Neuronal stem cell (in vitro differentiated cells): ENCODE measurements around the gene RTL10.
"Not testable (repeated sequence)": the region's sequence is repeated elsewhere in the genome, so short reads cannot be mapped to it uniquely, and the experiment has no call there.

Source experiments
- DNase-seq: peaks from one replicate; pipeline ENCODE4 v3.0.0-alpha.2; 2013; ENCODE audit warnings: low spot score
- H2AFZ ChIP-seq: one replicate; pipeline ENCODE4 v1.6.1; 2013; ENCODE audit warnings: mild to moderate bottlenecking, low read length, inconsistent platforms
- H2AK5ac ChIP-seq: 2 replicates; pipeline ENCODE4 v1.6.1; 2013; ENCODE audit warnings: low read depth, mild to moderate bottlenecking, inconsistent platforms, low read length, moderate library complexity, mixed read lengths
- H2BK120ac ChIP-seq: 2 replicates; pipeline ENCODE4 v1.6.1; 2013; ENCODE audit warnings: low read depth, mild to moderate bottlenecking, inconsistent platforms, low read length, moderate library complexity, mixed read lengths
- H2BK12ac ChIP-seq: one replicate; pipeline ENCODE4 v1.6.1; 2013; ENCODE audit warnings: low read length, inconsistent platforms
- H2BK15ac ChIP-seq: 2 replicates; pipeline ENCODE4 v1.6.1; 2013; ENCODE audit warnings: mild to moderate bottlenecking, low read length, inconsistent platforms, mixed read lengths
- H2BK5ac ChIP-seq: one replicate; pipeline ENCODE4 v1.6.1; 2013; ENCODE audit warnings: inconsistent platforms, mild to moderate bottlenecking, low read length, moderate library complexity
- H3K14ac ChIP-seq: one replicate; pipeline ENCODE4 v1.6.1; 2013; ENCODE audit warnings: low read length, inconsistent platforms
- H3K18ac ChIP-seq: 2 replicates; pipeline ENCODE4 v1.6.1; 2013; ENCODE audit warnings: low read length, inconsistent platforms
- H3K23ac ChIP-seq: 2 replicates; pipeline ENCODE4 v1.6.1; 2013; ENCODE audit warnings: low read depth, mild to moderate bottlenecking, mixed read lengths, low read length, inconsistent platforms; ENCODE audit not compliant: poor library complexity
- H3K27ac ChIP-seq: replicated peaks from 3 replicates; pipeline ENCODE4 v1.5.1; 2013; ENCODE audit warnings: low read length, inconsistent platforms
- H3K27me3 ChIP-seq, 3 experiments: 2 replicates each; pipeline ENCODE4 v1.6.1; 2013; ENCODE audit warnings: low read length in 3 of 3, mild to moderate bottlenecking in 2 of 3, inconsistent platforms in 1 of 3, low read depth in 1 of 3, mixed read lengths in 1 of 3, moderate library complexity in 1 of 3; ENCODE audit not compliant: control insufficient read depth in 3 of 3, insufficient read depth in 3 of 3
- H3K36me3 ChIP-seq, 2 donors: replicated peaks in 1 of 2; 2 replicates each; pipeline ENCODE4 v1.6.1; 2013; ENCODE audit warnings: low read length in 2 of 2; ENCODE audit not compliant: control insufficient read depth in 2 of 2, insufficient read depth in 2 of 2
- H3K4ac ChIP-seq: 2 replicates; pipeline ENCODE4 v1.6.1; 2013; ENCODE audit warnings: inconsistent platforms, mild to moderate bottlenecking, low read length, moderate library complexity
- H3K4me1 ChIP-seq, 2 donors: 1 replicate in 1 of 2; 2 replicates in 1 of 2; pipeline ENCODE4 v1.6.1; 2013; ENCODE audit warnings: low read length in 2 of 2, low read depth in 1 of 2; ENCODE audit not compliant: control insufficient read depth in 2 of 2, insufficient read depth in 1 of 2
- H3K4me2 ChIP-seq: one replicate; pipeline ENCODE4 v1.6.1; 2013; ENCODE audit warnings: mild to moderate bottlenecking, low read length, inconsistent platforms; ENCODE audit not compliant: insufficient read depth, poor library complexity, severe bottlenecking
- H3K4me3 ChIP-seq, 2 donors: 2 replicates each; pipeline ENCODE4 v1.5.1; 2013; ENCODE audit warnings: low read length in 2 of 2, mild to moderate bottlenecking in 2 of 2, inconsistent platforms in 1 of 2, moderate library complexity in 1 of 2
- H3K79me1 ChIP-seq: one replicate; pipeline ENCODE4 v1.6.1; 2013; ENCODE audit warnings: low read depth, mild to moderate bottlenecking, inconsistent platforms, low read length, moderate library complexity
- H3K9ac ChIP-seq: one replicate; pipeline ENCODE4 v1.6.1; 2013; ENCODE audit warnings: mild to moderate bottlenecking, low read depth, low read length, inconsistent platforms; ENCODE audit not compliant: poor library complexity
- H3K9me3 ChIP-seq, 2 donors: replicated peaks in 1 of 2; 2 replicates each; pipeline versions ENCODE3 to v1.6.1; 2013; ENCODE audit warnings: low read length in 2 of 2, mild to moderate bottlenecking in 2 of 2, inconsistent platforms in 1 of 2, low read depth in 1 of 2, mixed read lengths in 1 of 2, moderate library complexity in 1 of 2; ENCODE audit not compliant: control insufficient read depth in 2 of 2, insufficient read depth in 1 of 2
- H4K8ac ChIP-seq: one replicate; pipeline ENCODE4 v1.6.1; 2013; ENCODE audit warnings: low read depth, mild to moderate bottlenecking, inconsistent platforms, low read length, moderate library complexity
- H4K91ac ChIP-seq: one replicate; pipeline ENCODE4 v1.6.1; 2013; ENCODE audit warnings: low read length, low read depth, mild to moderate bottlenecking, inconsistent platforms; ENCODE audit not compliant: poor library complexity
- WGBS, 2 donors: extraction: QIAGEN DNeasy Blood & Tissue Kit; methylation state at CpG; one replicate each; pipeline ENCODE4 v1.1.7; 2013; ENCODE audit warnings: missing lambda C conversion rate in 2 of 2, mixed read lengths in 1 of 2; ENCODE audit not compliant: insufficient read length in 2 of 2, insufficient replicate concordance in 1 of 2; ENCODE audit errors: extremely low coverage in 2 of 2; 5-methylcytosine and 5-hydroxymethylcytosine counted together

RTL10 gene

GRCh38 chr22:19883446-19883845 lies 28.8 kb upstream of the RTL10 start:
- H3K36me3 ChIP-seq, H3K4ac ChIP-seq, H2BK12ac ChIP-seq, H2BK15ac ChIP-seq, H3K4me2 ChIP-seq, H3K4me3 ChIP-seq, H4K91ac ChIP-seq, H4K8ac ChIP-seq, H3K27ac ChIP-seq, H3K27me3 ChIP-seq, H3K18ac ChIP-seq, H3K79me1 ChIP-seq, H3K9me3 ChIP-seq, H3K9ac ChIP-seq, H3K14ac ChIP-seq, H3K23ac ChIP-seq, H2AFZ ChIP-seq, H2BK120ac ChIP-seq, DNase-seq: not testable (repeated sequence)
- no CpG with 5 or more reads among the region's 8 CpGs for WGBS, 2 donors
- peaks cover 28 to 38% of the 10 kb centered on the region in 2 donors for H3K4me1 ChIP-seq
- peak overlapping the region; percentile 75 for H2BK5ac ChIP-seq
- peak overlapping the region; percentile 95 for H2AK5ac ChIP-seq

DNA sequence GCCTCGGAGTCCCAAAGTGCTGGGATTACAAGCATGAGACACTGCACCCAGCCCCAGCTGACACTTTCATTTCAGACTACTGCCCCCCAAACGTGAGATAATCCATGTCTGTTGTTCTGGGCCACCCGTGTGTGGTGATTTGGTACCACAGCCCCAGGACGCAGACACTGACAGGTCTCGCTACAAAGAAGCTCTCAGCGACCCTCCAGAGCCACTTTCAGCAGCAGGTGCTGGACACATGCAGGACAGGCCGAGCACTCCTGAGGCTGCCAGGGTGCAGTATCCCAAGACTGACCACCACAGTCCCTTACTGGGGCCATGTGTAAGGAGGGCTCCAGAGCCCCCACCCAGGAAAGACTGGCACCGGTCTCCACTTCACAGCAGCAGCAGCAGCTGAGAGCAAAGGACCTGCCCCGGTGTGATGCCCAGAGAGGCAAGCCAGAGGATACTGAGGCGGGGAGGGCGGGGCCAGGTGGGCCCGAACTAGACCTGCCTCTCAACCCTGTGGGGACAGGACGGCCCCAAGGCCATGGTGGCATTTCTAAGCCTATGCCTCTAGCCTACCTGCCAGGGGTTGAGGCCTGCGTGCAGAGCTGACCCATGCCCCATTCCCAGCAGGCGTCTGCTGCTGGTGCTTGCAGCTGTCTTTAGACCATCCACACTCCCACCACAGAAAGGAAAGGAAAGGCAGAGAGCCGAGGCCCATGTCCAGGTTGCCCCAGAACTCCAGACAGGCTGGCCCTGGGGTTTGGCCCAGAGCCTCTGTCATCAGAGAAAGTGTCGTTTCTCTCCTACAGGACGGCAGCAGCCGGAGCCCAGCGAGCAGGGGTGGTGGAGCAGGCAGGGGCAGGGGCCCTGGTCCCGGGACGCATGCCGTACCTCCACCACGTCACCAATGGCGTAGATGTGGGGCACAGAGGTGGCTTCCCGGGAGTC lies 28.0 kb upstream of the RTL10 start:
- Histone ChIP-seq H3K4me1 (peaks cover 28 to 44% of the 10 kb centered on the region in 2 donors), H3K79me1 (peaks cover 11% of the 10 kb centered on the region)

DNA sequence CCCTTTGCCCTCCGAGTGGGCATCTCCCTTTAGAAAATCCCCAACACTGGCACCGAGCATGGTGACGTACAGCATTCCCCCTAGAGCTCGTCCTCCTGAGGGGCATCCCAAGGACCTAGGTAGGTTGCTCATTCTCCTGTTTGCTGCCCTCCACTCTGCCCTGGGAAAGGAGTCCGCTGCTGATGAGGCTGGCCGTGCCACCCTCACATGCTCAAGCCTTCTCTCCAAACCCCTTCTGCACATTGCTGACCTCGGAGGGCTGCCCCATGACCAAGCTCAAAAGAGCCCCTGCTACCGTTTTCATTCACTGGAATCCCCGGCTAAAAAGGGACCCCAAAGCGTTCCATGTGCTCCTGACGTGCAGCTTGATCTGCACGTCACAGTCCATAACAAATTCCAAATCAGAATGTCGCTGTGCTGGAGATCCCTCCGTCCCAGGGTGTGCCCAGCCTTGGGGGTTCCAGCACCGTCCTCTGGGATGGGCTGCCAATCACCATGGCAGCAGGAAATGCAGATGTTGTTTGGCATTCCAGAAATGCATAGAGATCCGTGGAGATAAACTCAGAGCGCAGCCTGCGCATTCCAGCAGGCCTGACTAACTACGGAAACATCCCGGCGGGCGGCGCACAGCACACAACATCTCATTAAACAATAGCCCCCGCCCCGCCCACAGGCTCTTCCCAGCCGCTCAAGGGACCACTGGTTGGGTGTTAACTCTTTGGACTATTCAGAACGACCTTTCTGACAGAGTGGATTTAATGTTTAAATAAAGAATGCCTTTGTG lies 26.3 kb upstream of the RTL10 start:
- Histone ChIP-seq H3K27ac (peak overlapping the region; percentile 97), H2AFZ (peak overlapping the region; percentile 81), H2BK5ac (peak overlapping the region; percentile 84), H3K4me2 (peak overlapping the region; percentile 47), H3K4me1 (peaks cover 28 to 47% of the 10 kb centered on the region in 2 donors), H2BK15ac (peak overlapping the region; percentile 91), H2AK5ac (peak overlapping the region; percentile 99), H3K9ac (peak overlapping the region; percentile 92), H3K14ac (peak overlapping the region; percentile 65), H3K23ac (peak overlapping the region; percentile 4), H2BK120ac (peak overlapping the region; percentile 42), H3K18ac (peak overlapping the region; percentile 96), H3K27me3 (no peaks in the 10 kb centered on the region), H3K79me1 (peaks cover 15% of the 10 kb centered on the region), H3K4ac (peak overlapping the region; percentile 96), H4K91ac (peak overlapping the region; percentile 81), H2BK12ac (peak overlapping the region; percentile 99), H3K9me3 (no peaks in the 10 kb centered on the region), H3K4me3 (peak overlapping the region; percentile 35 to 73), H4K8ac (peak overlapping the region; percentile 92), H3K36me3 (peaks cover 0 to 3% of the 10 kb centered on the region in 2 donors)
- peak; percentile 92 for DNase-seq
- whole genome bisulfite sequencing, 2 donors: no CpG with 5 or more reads among the region's 27 CpGs

More for the DNA sequence above, 28.0 kb upstream of the RTL10 start:
- no peaks in the 10 kb centered on the region for H3K9me3 ChIP-seq
- no peak overlapping the region for H2AFZ ChIP-seq
- no peak for DNase-seq
- H3K36me3 ChIP-seq: no peaks in the 10 kb centered on the region
- H3K23ac ChIP-seq: peak overlapping the region; percentile 81
- peak overlapping the region; percentile 65 for H4K91ac ChIP-seq
- H3K27ac ChIP-seq: peak overlapping the region; percentile 97
- H3K14ac ChIP-seq: peak overlapping the region; percentile 66
- peak overlapping the region; percentile 94 for H3K18ac ChIP-seq
- peak overlapping the region; percentile 0 for H4K8ac ChIP-seq
- H2BK120ac ChIP-seq: no peak overlapping the region
- H3K4me3 ChIP-seq: no peak overlapping the region
- H2BK12ac ChIP-seq: peak overlapping the region; percentile 96
- WGBS, 2 donors: no CpG with 5 or more reads among the region's 26 CpGs
- peak overlapping the region; percentile 75 for H2BK5ac ChIP-seq
- H2BK15ac ChIP-seq: peak overlapping the region; percentile 69
- H3K27me3 ChIP-seq: peaks cover 0 to 3% (median 0%) of the 10 kb centered on the region in 3 experiments
- no peak overlapping the region for H3K9ac ChIP-seq
- peak overlapping the region; percentile 57 for H3K4ac ChIP-seq
- H3K4me2 ChIP-seq: no peak overlapping the region
- H2AK5ac ChIP-seq: peak overlapping the region; percentile 95
